KMS-11 (cell line): ENCODE measurements around the gene IL17RB.

Source experiments
- H2AFZ ChIP-seq: fragments of 200-600 bp; sonication (generic); 2 replicates; pipeline ENCODE4 v1.6.1; 2016; ENCODE audit warnings: antibody characterized with exemption, mixed run types, low read depth
- H3K27ac ChIP-seq: fragments of 200-600 bp; sonication (generic); 2 replicates; pipeline ENCODE4 v1.6.1; 2016; ENCODE audit warnings: mild to moderate bottlenecking, mixed run types
- H3K27me3 ChIP-seq: fragments of 200-600 bp; sonication (generic); 2 replicates; pipeline ENCODE4 v1.6.1; 2017; ENCODE audit warnings: mild to moderate bottlenecking, low read depth, mixed run types, moderate library complexity; ENCODE audit not compliant: insufficient read depth
- H3K36me3 ChIP-seq: fragments of 200-600 bp; sonication (generic); 2 replicates; pipeline ENCODE4 v1.6.1; 2017; ENCODE audit warnings: mild to moderate bottlenecking, mixed run types; ENCODE audit not compliant: insufficient read depth
- H3K4me1 ChIP-seq: fragments of 200-600 bp; sonication (generic); 2 replicates; pipeline ENCODE4 v1.6.1; 2016; ENCODE audit warnings: mild to moderate bottlenecking, low read depth, mixed run types; ENCODE audit not compliant: poor library complexity, severe bottlenecking
- H3K4me2 ChIP-seq: fragments of 200-600 bp; sonication (generic); 2 replicates; pipeline ENCODE4 v1.7.0; 2016; ENCODE audit warnings: mild to moderate bottlenecking, mixed run types
- H3K4me3 ChIP-seq: fragments of 200-600 bp; sonication (generic); IDR thresholded peaks from 2 replicates; pipeline ENCODE4 v1.6.1; 2017; ENCODE audit warnings: low read depth, low read length, mixed read lengths; ENCODE audit not compliant: insufficient read depth
- H3K79me2 ChIP-seq: fragments of 200-600 bp; sonication (generic); 2 replicates; pipeline ENCODE4 v1.6.1; 2016; ENCODE audit warnings: low read depth, mixed run types; ENCODE audit not compliant: insufficient read depth
- H3K9ac ChIP-seq: fragments of 200-600 bp; sonication (generic); 2 replicates; pipeline ENCODE4 v1.6.1; 2016; ENCODE audit warnings: mild to moderate bottlenecking, mixed run types
- H4K20me1 ChIP-seq: fragments of 200-600 bp; sonication (generic); 2 replicates; pipeline ENCODE4 v1.6.1; 2016; ENCODE audit warnings: mild to moderate bottlenecking, mixed run types; ENCODE audit not compliant: insufficient read depth
- CTCF ChIP-seq: fragments of 200-600 bp; sonication (generic); conservative IDR thresholded peaks from 2 replicates; pipeline ENCODE4 v1.6.1; 2017; ENCODE audit warnings: low read depth, mild to moderate bottlenecking, antibody characterized with exemption, low read length, moderate library complexity, mixed read lengths

Gene IL17RB

GRCh38 chr3:53815651-53816050 is 30.7 kb upstream of the IL17RB start:
- no peaks in the 10 kb centered on the region for H3K4me1 ChIP-seq
- H3K4me2 ChIP-seq = no peak overlapping the region
- H3K36me3 ChIP-seq = no peaks in the 10 kb centered on the region
- no peaks in the 10 kb centered on the region for H3K79me2 ChIP-seq
- no peak overlapping the region for H2AFZ ChIP-seq
- H3K4me3 ChIP-seq = no peak overlapping the region
- no peak for TF ChIP-seq CTCF
- H3K27me3 ChIP-seq = no peaks in the 10 kb centered on the region
- no peak overlapping the region for H3K27ac ChIP-seq
- no peak overlapping the region for H3K9ac ChIP-seq
- H4K20me1 ChIP-seq = no peaks in the 10 kb centered on the region

- no peaks in the 10 kb centered on the region for H3K27me3 ChIP-seq
- no peaks in the 10 kb centered on the region for H3K36me3 ChIP-seq
- H3K4me1 ChIP-seq = no peaks in the 10 kb centered on the region
- no peak overlapping the region for H3K9ac ChIP-seq
- H2AFZ ChIP-seq = no peak overlapping the region
- no peak overlapping the region for H3K27ac ChIP-seq
- no peak overlapping the region for H3K4me3 ChIP-seq
- no peak for TF ChIP-seq CTCF
- no peaks in the 10 kb centered on the region for H4K20me1 ChIP-seq
- no peak overlapping the region for H3K4me2 ChIP-seq
- H3K79me2 ChIP-seq = no peaks in the 10 kb centered on the region
These were observed 29.9 kb upstream of the IL17RB start for GRCh38 chr3:53816425-53816824.

- H3K36me3 ChIP-seq = no peaks in the 10 kb centered on the region
- H3K4me2 ChIP-seq = no peak overlapping the region
- H3K27ac ChIP-seq = no peak overlapping the region
- H3K4me3 ChIP-seq = no peak overlapping the region
- no peak overlapping the region for H2AFZ ChIP-seq
- no peak overlapping the region for H3K9ac ChIP-seq
- no peaks in the 10 kb centered on the region for H4K20me1 ChIP-seq
- H3K4me1 ChIP-seq = no peaks in the 10 kb centered on the region
- H3K79me2 ChIP-seq = no peaks in the 10 kb centered on the region
- TF ChIP-seq CTCF = no peak
- no peaks in the 10 kb centered on the region for H3K27me3 ChIP-seq
These were observed 29.2 kb upstream of the IL17RB start for GRCh38 chr3:53817211-53817610.

- no peak overlapping the region for H3K27ac ChIP-seq
- no peaks in the 10 kb centered on the region for H4K20me1 ChIP-seq
- no peak overlapping the region for H3K9ac ChIP-seq
- no peaks in the 10 kb centered on the region for H3K36me3 ChIP-seq
- no peak overlapping the region for H3K4me2 ChIP-seq
- no peaks in the 10 kb centered on the region for H3K27me3 ChIP-seq
- TF ChIP-seq CTCF = no peak
- no peaks in the 10 kb centered on the region for H3K79me2 ChIP-seq
- no peaks in the 10 kb centered on the region for H3K4me1 ChIP-seq
- no peak overlapping the region for H3K4me3 ChIP-seq
- no peak overlapping the region for H2AFZ ChIP-seq
These were observed 28.6 kb upstream of the IL17RB start for GRCh38 chr3:53817809-53818208.
